ENCODE results near the gene PERCC1. TPM values are rescaled to one million over a fixed set of nuclear protein-coding genes. Genes with fewer than 3 reads are reported as not detected.

The PERCC1 gene
- total and polyA plus RNA-seq, 9 of the 15 experiments (the other 6 are each of a cell fraction or from before 2014, with no cell fraction given) = not detected

GRCh38 chr16:1474796-1475551 lies 44.1 kb downstream of the PERCC1 start, which contains the start of gene CLCN7 (continued):
- TF ChIP-seq HMGXB4 (CRISPR knock-in tag; IDR thresholded peaks at IDR 0.05) = peak; percentile 98
- TF ChIP-seq SAFB (IDR thresholded peaks at IDR 0.05; ENCODE audit: borderline replicate concordance, low read depth, low read length) = peak; percentile 69
- TF ChIP-seq SIN3A (IDR thresholded peaks at IDR 0.05; ENCODE audit: borderline replicate concordance in 2 of 2, control insufficient read depth in 1 of 2, low read depth in 2 of 2, low read length in 2 of 2) = peak; percentile 78 to 95; a peak in 2 of 4 replicates
- TF ChIP-seq CREB1 (IDR thresholded peaks at IDR 0.05) = peak; percentile 28; the same call in 1 of the 2 replicates
- peak; percentile 76 for TF ChIP-seq CREB1 (CRISPR knock-in tag; IDR thresholded peaks at IDR 0.05)
- TF ChIP-seq TOE1 (IDR thresholded peaks at IDR 0.05; ENCODE audit: borderline replicate concordance) = peak; percentile 89; the same call in 1 of the 2 replicates
- TF ChIP-seq TOE1 (CRISPR knock-in tag; IDR thresholded peaks at IDR 0.05; ENCODE audit: borderline replicate concordance, low read depth) = no peak
- no peak for TF ChIP-seq KAT8 (IDR thresholded peaks at IDR 0.05; ENCODE audit: low read depth)
- TF ChIP-seq TAL1 (IDR thresholded peaks at IDR 0.05) = no peak
- TF ChIP-seq IRF1 (CRISPR knock-in tag; IDR thresholded peaks at IDR 0.05; ENCODE audit: borderline replicate concordance) = peak; percentile 38; the same call in 1 of the 2 replicates
- TF ChIP-seq TFE3 (CRISPR knock-in tag; IDR thresholded peaks at IDR 0.05) = peak; percentile 98
- no peak for TF ChIP-seq U2AF2 (optimal IDR thresholded peaks at IDR 0.05; ENCODE audit: low read depth, low read length)
- peak in 1 of 2 experiments; percentile 87; a peak in 2 of 4 replicates for TF ChIP-seq RCOR1 (IDR thresholded peaks at IDR 0.05; ENCODE audit: borderline replicate concordance in 1 of 2, low read depth in 2 of 2, low read length in 2 of 2)
- peak; percentile 37 for TF ChIP-seq MXD1 (CRISPR knock-in tag; IDR thresholded peaks at IDR 0.05; ENCODE audit: borderline replicate concordance, poor library complexity, severe bottlenecking)
- peak; percentile 54; the same call in 1 of the 2 replicates for TF ChIP-seq ATF7 (IDR thresholded peaks at IDR 0.05)
- TF ChIP-seq MCM3 (IDR thresholded peaks at IDR 0.05) = no peak
- TF ChIP-seq KLF16 (IDR thresholded peaks at IDR 0.05) = peak; percentile 19; the same call in 1 of the 2 replicates
- peak; percentile 43 to 84; a peak in 3 of 4 replicates for TF ChIP-seq NONO (IDR thresholded peaks at IDR 0.05; ENCODE audit: low read depth in 2 of 2, low read length in 1 of 2)
- TF ChIP-seq POLR2AphosphoS5 (IDR thresholded peaks at IDR 0.05; ENCODE audit: control insufficient read depth, insufficient read depth, low read depth, low read length) = peak; percentile 48
- TF ChIP-seq CHCHD3 (CRISPR knock-in tag; IDR thresholded peaks at IDR 0.05) = peak; percentile 70; the same call in 1 of the 2 replicates
- peak; percentile 93 to 98 for TF ChIP-seq MNT (conservative IDR thresholded peaks at IDR 0.05)

Data from K562 (cell line).